DMS114 treated with DMSO at 0.1 percent for 48 hours (cell line): ENCODE measurements around the gene SPPL2C.

Source experiments
- DNase-seq: peaks from one replicate; lab custom pipeline; 2025; ENCODE audit not compliant: unreplicated experiment; lab: John Stamatoyannopoulos, UW

Gene SPPL2C

DNA sequence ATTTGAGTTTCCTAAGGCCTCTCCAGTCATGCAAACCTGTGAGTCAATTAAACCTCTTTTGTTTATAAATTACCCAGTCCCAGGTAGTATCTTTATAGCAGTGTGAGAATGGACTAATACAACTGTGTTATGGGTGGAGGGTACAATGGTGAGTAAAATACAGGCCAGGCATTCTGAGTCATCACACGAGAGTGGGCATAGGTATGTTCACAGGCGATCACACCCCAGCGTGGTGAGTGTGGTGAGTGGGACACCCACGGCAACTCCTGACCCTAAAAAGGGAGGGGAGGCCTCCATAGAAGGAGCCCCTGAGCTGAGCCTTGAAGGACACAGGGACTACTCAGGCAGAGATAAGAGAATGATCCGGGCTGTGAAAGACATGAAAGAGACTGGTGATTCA is 27.0 kb downstream of the SPPL2C start:
- DNase-seq = no peak

- DNase-seq = no peak
These were observed 29.0 kb downstream of the SPPL2C start for GRCh38 chr17:45873728-45874127.

DNA sequence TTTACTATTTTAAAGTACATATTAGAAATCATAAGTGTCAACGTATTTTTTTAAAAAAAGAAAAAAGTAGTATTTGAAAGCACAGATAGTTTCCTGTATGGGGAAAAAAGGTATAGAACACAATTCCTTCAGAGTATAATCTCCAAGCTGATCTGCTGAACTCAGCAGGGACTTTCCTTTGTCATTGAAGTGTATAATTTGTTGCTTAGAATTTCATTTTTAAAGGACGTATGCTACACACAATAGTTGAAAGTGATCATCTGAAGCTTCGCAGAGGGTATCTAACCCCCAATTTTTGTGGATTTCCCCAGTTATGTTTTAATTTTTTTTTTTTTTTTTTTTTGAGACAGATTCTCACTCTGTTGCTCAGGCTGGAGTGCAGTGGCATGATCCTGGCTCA is 29.5 kb downstream of the SPPL2C start:
- no peak for DNase-seq

GRCh38 chr17:45876539-45876938 is 31.9 kb downstream of the SPPL2C start:
- no peak for DNase-seq

GRCh38 chr17:45877467-45877866 is 32.8 kb downstream of the SPPL2C start:
- DNase-seq = no peak

DNA sequence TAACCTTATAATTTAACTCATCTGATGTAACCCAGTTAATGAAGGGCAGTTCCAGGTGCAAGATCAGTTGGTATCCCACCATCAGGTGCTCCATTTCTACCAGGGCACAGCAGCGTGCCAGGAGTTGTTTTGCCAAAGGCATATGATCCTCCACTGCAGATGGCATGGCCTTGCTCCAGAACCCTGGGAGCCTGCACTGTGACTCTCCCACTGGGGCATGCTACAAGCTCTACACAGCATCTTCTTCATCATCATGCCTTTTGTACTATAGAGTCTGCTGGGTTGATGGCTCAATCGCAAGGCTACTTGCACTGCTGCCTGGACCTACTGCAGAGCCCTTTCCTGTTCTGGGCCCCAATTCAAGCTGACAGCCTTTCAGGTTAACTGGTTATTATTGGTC is 38.4 kb downstream of the SPPL2C start:
- no peak for DNase-seq

GRCh38 chr17:45886852-45887251 is 42.2 kb downstream of the SPPL2C start:
- no peak for DNase-seq

- DNase-seq = no peak
These were observed 43.7 kb downstream of the SPPL2C start for GRCh38 chr17:45888392-45888791.

GRCh38 chr17:45889579-45889978 is 44.9 kb downstream of the SPPL2C start:
- DNase-seq = no peak

- DNase-seq = peak; percentile 28
These were observed 49.0 kb downstream of the SPPL2C start for GRCh38 chr17:45893725-45894021.

- DNase-seq = peak; percentile 89
These were observed 49.5 kb downstream of the SPPL2C start, which contains the start of gene MAPT for GRCh38 chr17:45894022-45894784. TSS of gene MAPT (plus strand) at chr17:45894554. CDS start at chr17:45962338, 67,784 bp downstream.

DNA sequence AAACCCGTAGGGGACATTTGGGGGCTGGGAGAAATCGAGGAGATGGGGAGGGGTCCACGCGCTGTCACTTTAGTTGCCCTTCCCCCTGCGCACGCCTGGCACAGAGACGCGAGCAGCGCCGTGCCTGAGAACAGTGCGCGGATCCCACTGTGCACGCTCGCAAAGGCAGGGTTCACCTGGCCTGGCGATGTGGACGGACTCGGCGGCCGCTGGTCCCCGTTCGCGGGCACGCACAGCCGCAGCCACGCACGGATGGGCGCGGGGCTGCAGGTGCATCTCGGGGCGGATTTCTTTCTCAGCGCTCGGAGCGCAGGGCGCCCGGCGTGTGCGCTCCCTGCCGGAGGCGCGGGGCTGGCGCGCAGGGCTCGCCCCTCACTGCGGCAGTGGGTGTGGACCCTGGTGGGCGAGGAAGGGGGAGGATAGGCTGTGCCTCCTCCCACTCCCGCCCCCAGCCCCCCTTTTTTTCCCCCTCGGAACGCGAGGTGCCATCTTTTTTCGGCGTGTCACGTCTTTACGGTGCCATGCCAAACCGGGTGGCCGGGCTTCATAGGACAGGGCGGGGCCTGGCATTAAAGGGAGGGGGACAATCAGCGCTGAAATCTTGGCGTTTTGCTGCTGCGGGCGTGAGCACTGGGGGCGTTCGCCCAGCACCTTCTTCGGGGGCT is 50.8 kb downstream of the SPPL2C start:
- DNase-seq = no peak

DNA sequence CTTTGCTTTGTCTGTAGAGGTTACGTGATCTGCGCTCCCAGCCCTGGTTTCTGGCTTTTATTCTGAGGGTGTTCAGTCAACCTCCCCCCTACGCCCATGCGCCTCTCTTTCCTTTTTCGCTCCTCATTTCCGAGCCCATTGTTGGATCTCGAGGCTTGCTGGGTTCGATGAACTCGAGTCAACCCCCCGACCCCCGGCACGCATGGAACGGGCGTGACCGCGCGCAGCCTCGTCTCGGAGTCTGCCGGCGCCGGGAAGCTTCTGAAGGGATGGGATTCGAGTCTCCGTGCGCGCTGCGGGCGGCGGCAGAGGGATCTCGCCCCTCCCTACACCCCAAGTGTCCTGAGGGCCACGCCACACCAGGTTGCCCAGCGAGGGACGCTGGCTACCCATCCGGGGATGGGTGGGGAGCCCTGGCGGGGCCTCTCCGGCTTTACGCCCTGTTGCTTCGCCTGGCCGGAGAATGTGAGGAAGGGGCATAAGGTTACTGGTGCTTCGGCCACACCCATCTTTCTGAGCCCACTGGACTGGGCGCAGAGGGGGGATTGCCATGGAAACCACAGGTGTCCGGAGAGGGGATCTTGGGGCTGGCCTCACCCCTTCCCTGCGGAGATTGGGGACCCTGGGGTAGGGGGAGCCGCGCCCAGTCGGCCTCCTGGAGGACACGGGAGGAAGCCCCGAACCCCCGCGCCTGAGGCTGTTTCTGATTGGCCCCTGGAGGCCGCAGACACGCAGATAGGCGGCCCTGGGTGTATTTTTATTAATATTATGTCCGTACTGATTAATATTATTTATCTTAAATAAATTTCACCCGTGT is 51.5 kb downstream of the SPPL2C start:
- DNase-seq = no peak
